Fibroblast of skin of left biceps (primary cell): ENCODE measurements around the gene RBM26.

Source experiments
- DNase-seq, 2 experiments: peaks; one replicate each; pipeline ENCODE4 v3.0.0-alpha.2; 2013; ENCODE audit warnings: low read depth in 2 of 2

Gene RBM26

DNA sequence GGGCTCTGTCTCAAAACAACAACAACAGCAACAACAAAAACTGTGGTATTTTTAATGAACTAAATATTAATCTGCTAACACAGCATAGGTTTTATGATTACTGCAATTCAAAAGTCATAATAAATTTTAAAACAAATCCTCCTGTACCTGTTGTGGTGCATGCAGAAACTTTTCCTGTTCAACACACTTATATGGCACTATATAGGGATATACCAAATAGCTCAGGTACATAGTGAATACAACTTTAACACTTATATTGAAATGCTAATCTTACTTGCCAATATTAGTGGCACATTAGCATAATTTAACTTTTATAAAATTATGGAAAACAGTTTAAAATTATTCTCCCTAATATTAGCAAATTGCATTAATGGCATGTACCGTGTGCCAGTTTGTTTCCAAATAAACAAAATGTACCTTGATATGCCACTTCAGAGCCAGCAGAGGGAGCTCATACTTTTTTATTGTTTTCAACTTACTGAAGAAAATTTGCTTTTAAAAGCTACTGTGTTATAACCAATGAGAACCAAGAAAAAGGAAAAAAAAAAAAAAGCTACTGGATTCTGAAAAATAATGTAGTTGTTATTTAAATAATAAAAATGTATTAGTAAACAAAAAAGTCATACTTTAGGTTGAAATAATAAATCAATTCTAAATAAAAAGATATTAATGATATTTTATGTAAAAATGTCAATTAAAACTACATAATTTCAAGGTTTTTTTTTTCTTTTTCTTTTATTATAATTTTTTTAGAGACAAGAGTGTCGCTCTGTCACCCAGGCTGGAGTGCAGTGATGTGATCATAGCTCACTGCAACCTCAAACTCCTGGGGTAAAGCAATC lies 18.0 kb upstream of the RBM26 start:
- DNase-seq: no peak

DNA sequence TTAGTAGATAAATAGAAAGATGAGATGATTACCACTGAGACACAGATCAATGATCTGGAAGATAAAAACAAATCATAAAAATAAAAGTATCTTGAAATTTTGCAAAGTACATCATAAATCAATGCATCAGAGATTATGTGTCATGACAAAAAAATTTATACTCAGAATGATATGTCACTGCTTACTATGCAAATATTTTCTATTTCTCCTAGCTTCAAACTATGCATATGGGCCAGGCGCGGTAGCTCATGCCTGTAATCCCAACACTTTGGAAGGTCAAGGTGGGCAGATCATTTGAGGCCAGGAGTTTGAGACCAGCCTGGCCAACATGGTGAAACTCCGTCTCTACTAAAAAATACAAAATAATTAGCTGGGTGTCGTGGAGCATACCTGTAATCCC lies 17.3 kb upstream of the RBM26 start:
- no peak for DNase-seq

GRCh38 chr13:79419365-79419764 lies 13.3 kb upstream of the RBM26 start:
- no peak for DNase-seq

DNA sequence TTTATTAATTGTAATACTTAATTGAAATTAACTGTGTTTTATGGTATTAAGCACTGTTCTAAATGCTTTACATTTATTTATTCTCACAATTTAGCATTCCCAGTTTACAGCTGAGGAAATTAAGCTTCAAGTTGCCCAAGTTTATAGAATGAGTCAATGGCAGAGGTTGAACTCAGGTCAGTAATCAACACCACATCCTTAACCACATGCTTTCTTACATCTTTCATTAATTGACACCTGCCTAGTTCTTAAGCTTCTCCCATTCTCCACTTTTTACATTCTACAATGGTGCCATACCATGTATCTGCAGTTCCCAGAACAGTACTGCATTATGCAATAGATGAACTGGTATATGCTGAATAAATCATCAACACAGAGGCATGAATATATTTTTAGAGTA lies 11.7 kb upstream of the RBM26 start:
- no peak for DNase-seq

- no peak for DNase-seq
Measured at GRCh38 chr13:79413521-79413920, 7.5 kb upstream of the RBM26 start.

DNA sequence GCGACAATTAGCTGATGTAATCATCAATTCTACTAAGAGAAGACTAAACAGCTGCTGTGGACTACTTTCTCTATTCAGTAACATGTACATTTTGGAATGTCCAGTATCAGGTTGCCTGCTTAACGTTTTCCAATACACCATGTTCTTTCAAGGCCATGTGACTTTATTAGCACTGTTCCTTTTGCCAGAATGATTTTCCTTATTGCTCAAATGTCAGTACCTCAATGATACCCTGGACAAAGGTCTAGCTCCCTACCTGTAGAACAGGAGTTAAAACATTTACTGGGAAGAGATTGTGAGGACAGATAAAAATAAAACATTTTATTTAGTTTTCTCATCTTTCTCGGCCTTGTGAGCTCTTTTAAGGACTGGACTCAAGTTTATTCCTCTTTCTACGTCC lies 3.8 kb upstream of the RBM26 start:
- DNase-seq: no peak

- DNase-seq: no peak
Measured at GRCh38 chr13:79407349-79407979, 1.4 kb upstream of the RBM26 start.

GRCh38 chr13:79406597-79406908 lies 498 bp upstream of the RBM26 start:
- DNase-seq: no peak

DNA sequence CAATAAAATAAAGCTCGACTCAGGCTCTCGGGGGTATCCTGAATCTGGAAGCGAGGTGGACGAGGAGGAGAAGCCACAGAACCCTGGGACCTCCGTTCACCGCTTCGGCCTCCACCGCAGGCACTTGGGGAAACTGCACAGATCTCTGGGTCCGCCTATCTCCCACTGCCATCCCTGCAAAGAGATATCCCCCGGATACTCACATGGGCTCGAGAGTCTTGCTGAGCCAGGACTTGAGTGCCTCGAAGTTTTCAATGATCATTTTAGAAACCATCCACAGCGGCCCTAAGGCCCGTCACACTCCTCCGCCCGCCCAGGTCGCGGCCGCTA lies 589 bp downstream of the RBM26 start:
- no peak for DNase-seq

DNA sequence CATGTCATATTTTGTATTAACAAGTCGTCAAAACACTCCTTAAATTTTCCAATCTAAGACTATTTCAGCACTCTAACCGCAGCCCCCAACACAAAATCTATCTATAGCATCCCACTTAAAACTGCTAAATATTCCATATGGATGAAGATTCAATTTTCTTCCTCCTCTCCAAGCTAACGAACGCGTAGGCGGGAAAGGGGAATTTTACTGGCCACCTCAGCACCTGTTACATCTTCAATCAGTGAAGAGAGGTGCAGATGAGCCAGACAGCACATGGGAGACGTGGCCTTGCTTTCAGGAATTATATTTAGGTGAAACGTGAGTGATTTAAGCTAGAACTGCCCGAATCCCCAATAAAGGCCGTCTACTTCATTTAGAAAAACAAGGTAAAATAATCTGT lies 1.1 kb downstream of the RBM26 start:
- DNase-seq: no peak

GRCh38 chr13:79404361-79404760 lies 1.7 kb downstream of the RBM26 start:
- no peak for DNase-seq

DNA sequence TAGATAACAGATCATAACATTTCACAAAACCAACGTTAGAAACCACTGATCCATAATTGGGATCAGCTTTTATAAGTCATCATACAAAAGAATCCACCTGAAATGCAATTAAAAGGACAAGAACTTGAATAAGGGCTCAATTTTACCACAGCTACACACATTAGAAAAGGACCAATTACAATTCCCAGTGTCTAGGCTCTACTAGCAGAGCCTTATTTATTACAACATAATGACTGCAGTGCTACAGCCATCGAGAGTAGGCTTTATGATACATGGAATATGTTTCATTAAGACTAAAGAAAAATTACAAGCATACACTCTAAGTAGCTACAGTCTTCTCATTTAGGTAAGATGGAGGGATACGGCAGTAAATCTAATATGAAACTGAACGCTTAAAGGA lies 2.9 kb downstream of the RBM26 start:
- DNase-seq: no peak

DNA sequence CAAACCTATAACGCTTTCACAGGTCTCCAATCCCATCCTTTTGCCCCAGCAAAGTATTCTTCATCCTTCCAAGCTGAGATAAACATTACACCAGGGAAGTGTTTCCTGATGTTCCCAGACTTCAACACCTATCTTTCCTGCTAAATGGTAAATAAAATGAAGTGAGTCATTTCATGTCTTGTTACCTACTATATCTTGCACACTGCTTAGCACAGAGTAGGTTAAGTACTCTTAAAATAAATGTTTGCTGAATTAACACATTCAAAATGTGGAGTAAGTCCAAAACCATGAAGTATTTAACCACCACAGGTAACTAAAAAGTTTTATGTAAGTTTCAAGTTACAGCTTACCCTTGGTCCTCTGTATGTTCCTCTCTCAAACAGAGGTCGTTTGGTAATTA lies 3.4 kb downstream of the RBM26 start:
- DNase-seq: no peak

- DNase-seq: no peak
Measured at GRCh38 chr13:79402074-79402635, 3.9 kb downstream of the RBM26 start.

DNA sequence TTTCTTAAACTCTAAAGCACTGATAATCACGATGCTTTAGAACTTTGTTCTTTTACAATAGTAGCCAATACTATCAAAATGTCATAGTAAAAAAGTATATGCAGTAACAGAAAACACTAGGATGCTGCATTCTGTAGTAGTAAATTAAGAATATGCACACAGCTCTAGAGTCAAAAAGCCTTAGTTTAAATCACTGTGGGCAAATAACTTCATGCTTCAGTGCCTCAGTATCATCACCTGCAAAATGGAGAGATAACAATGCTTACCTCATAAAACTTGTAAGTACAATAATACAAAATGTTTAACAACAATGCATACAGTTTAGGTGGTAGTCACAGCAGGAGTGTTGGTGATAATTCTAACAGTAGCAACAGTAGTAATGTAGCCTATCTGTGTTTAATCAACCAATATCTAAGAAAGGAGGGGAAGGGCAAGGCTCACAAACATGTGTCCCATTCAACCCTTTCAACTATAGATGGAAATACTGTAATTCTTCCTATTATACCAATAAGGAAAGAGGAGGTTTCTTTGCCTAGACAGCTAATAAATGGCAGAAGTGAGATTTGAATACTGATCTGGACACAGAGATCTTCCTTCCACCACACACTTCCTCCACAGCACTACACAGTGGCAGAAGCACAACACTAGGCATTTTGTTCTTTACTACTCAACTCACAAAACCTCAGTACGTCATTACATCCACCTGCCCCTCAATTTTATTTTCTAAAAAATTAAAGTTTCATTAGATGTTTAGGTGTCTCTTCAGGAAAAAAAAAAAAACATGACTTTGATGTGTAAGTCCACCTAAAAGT lies 4.6 kb downstream of the RBM26 start:
- DNase-seq: no peak

GRCh38 chr13:79398915-79399314 lies 7.1 kb downstream of the RBM26 start:
- DNase-seq: no peak

- no peak for DNase-seq
Measured at GRCh38 chr13:79398127-79398526, 7.9 kb downstream of the RBM26 start.

- no peak for DNase-seq
Measured at GRCh38 chr13:79395881-79396280, 10.2 kb downstream of the RBM26 start.

DNA sequence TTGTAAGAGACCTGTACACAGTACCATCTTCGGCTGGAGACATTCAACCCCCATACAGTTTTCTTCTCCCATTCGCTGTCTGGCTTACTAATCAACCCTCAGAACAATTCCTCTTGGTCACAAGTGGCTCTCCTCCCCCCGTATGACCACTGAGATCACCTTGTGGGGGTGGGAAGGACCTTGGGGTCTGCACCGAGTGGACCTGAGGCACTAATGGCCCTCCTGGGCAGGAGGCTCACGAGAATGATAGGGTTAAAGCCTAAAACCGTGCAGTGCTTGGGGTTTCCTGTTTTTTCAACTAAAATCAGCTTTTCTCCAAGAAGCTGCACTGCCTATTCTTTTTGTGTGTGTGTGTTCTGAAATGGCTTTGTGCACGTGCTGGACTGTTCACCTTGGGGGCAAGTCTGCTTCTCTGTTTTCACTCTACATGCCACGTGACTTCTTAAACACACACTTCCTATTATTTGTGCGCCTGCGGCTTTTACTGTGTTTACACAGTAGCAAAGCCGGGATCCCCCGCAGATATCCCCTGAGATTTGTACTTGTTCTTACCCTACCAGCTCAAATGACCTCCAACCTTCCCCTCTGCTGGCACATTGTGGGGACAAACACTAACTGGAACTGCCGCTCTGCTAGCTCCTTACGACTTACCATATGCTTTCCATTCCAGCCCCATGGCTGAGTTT lies 12.3 kb downstream of the RBM26 start:
- no peak for DNase-seq

DNA sequence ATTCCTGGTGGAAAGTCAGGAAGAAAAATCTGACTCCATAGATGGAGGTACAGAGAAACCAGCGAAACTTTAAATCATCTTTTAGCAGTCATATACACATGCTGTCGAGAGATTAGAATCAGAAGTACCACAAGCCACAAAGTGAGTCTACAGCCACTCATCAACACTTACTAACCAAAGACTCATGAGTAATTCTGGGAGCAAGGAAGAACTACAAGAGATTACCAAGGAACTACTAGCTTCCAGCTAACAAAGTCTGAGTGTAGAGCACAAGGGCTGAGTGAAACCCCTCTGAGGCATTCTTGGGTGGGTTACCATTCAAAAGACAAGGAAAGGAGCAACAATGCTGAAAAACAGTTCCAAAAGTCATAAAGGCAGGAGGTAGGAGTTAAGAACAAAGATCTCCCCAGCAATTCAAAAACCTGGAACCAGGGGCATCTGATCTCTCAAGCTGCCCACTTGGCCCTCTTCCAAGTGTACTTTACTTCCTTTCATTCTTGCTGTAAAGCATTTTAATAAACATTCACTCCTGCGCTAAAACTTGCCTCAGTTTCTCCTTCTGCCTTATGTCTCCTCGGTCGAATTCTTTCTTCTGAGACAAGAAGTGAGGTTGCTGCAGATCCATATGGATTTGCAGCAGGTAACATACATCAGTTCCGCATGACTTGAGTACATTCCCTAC lies 13.0 kb downstream of the RBM26 start:
- DNase-seq: peak; percentile 23 to 29

DNA sequence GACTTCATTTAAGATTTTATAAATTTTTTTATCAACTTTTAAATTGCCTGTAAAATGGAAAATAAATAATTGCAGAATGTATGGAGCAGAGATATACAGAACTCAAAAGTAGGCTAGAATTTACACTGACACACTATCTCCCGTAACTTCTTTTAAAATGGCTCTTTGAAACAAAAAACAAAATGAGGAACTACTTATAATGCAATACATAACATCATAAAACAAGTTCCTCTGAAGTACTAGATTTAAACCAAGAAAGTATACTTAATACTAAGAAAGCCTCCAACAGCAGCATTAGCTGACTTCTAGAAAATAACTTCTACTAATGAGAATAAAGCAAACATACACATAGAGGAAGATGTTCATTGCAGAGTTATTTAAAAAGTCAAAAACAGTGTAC lies 17.0 kb downstream of the RBM26 start:
- no peak for DNase-seq

- DNase-seq: no peak
Measured at GRCh38 chr13:79387853-79388252, 18.2 kb downstream of the RBM26 start.
